Esophagus muscularis mucosa (tissue), 4 donors: ENCODE measurements around the gene DNPH1. TPM values are rescaled to one million over a fixed set of nuclear protein-coding genes. Genes with fewer than 3 reads are reported as not detected.

ENCODE experiments used
- DNase-seq: peaks from one replicate; pipeline ENCODE4 v3.0.0-alpha.2; 2017; ENCODE audit errors: extremely low spot score
- H3K27ac ChIP-seq, 4 donors: fragments of 200-600 bp; sonication (generic); replicated peaks in 1 of 4; 1 replicate in 3 of 4; 2 replicates in 1 of 4; pipeline ENCODE4 v1.5.1; 2016 to 2019; ENCODE audit warnings: mild to moderate bottlenecking in 1 of 4
- H3K27me3 ChIP-seq, 4 donors: fragments of 200-600 bp; sonication (generic); one replicate each; pipeline versions ENCODE4 v1.5.1 to v1.6.0; 2016 to 2019
- H3K36me3 ChIP-seq, 4 donors: fragments of 200-600 bp; sonication (generic); one replicate each; pipeline ENCODE4 v1.5.1; 2016 to 2019
- H3K4me1 ChIP-seq, 4 donors: fragments of 200-600 bp; sonication (generic); one replicate each; pipeline ENCODE4 v1.5.1; 2016 to 2019
- H3K4me3 ChIP-seq, 4 donors: fragments of 200-600 bp; sonication (generic); 1 replicate in 2 of 4; 2 replicates in 2 of 4; pipeline ENCODE4 v1.5.1; 2016 to 2019; ENCODE audit warnings: mild to moderate bottlenecking in 4 of 4, moderate library complexity in 1 of 4
- H3K9me3 ChIP-seq, 4 donors: fragments of 200-600 bp; sonication (generic); 1 replicate in 3 of 4; 2 replicates in 1 of 4; pipeline ENCODE4 v1.5.1; 2016 to 2019
- EP300 ChIP-seq: sonication (generic); formaldehyde crosslinking; IDR thresholded peaks from one replicate; pipeline ENCODE4 v1.6.1; 2017; ENCODE audit warnings: antibody characterized with exemption
- POLR2A ChIP-seq: fragments of 450-650 bp; IDR thresholded peaks from one replicate; pipeline ENCODE4 v1.6.1; 2017; ENCODE audit warnings: antibody characterized with exemption, moderate library complexity, mild to moderate bottlenecking, low read depth
- POLR2AphosphoS5 ChIP-seq, 2 donors: sonication (generic); formaldehyde crosslinking; IDR thresholded peaks; one replicate each; pipeline ENCODE4 v1.6.1; 2017; ENCODE audit warnings: antibody characterized with exemption in 2 of 2
- WGBS: methylation state at CpG from one replicate; pipeline ENCODE4 v1.1.5; 2018; 5-methylcytosine and 5-hydroxymethylcytosine counted together
- intact Hi-C: fragments of 100-400 bp; cut with DNase I; formaldehyde crosslinking; loops from one replicate; pipeline ENCODE4 v1.15.1; 2023
- total RNA-seq, 4 donors: library from RNA; depleted of rRNA; stranded (reverse); fragments of >200 nt; gene quantifications; one replicate each; pipeline versions ENCODE4 v1.1.0 to v1.2.1, GENCODE V29; 2016
- TF ChIP-seq, protein P1 (sequence below), 3 experiments: fragments of 200-600 bp in 2 of 3; fragments of 450-650 bp in 1 of 3; sonication (generic) in 2 of 3; IDR thresholded peaks; one replicate each; pipeline ENCODE4 v1.5.1; 2017 to 2019; ENCODE audit warnings: antibody characterized with exemption in 3 of 3, mild to moderate bottlenecking in 2 of 3, moderate library complexity in 1 of 3

The DNPH1 gene
- total RNA-seq, 4 donors from 2014 or later: 60.5 to 70.2 (median 65.3) TPM

- peaks cover 0 to 6% (median 0%) of the 10 kb centered on the region in 4 donors for H3K9me3 ChIP-seq
- intact Hi-C loops: no loop called here
- DNase-seq: no peak
- no peak overlapping the region for H3K4me3 ChIP-seq
- peaks cover 0 to 6% (median 0%) of the 10 kb centered on the region in 4 donors for H3K4me1 ChIP-seq
- 78% methylated on average over 1 of the region's 1 CpG for WGBS
- no peak for TF ChIP-seq POLR2AphosphoS5 (IDR thresholded peaks at IDR 0.05)
- TF ChIP-seq EP300: no peak
- TF ChIP-seq, protein P1, sequence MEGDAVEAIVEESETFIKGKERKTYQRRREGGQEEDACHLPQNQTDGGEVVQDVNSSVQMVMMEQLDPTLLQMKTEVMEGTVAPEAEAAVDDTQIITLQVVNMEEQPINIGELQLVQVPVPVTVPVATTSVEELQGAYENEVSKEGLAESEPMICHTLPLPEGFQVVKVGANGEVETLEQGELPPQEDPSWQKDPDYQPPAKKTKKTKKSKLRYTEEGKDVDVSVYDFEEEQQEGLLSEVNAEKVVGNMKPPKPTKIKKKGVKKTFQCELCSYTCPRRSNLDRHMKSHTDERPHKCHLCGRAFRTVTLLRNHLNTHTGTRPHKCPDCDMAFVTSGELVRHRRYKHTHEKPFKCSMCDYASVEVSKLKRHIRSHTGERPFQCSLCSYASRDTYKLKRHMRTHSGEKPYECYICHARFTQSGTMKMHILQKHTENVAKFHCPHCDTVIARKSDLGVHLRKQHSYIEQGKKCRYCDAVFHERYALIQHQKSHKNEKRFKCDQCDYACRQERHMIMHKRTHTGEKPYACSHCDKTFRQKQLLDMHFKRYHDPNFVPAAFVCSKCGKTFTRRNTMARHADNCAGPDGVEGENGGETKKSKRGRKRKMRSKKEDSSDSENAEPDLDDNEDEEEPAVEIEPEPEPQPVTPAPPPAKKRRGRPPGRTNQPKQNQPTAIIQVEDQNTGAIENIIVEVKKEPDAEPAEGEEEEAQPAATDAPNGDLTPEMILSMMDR (IDR thresholded peaks at IDR 0.05): no peak
- TF ChIP-seq POLR2A: no peak
- peaks cover 0 to 81% (median 15%) of the 10 kb centered on the region in 4 donors for H3K27me3 ChIP-seq
- no peak overlapping the region for H3K27ac ChIP-seq
- no peaks in the 10 kb centered on the region for H3K36me3 ChIP-seq
These were observed 11.7 kb upstream of the DNPH1 start for GRCh38 chr6:43240950-43241349.

DNA sequence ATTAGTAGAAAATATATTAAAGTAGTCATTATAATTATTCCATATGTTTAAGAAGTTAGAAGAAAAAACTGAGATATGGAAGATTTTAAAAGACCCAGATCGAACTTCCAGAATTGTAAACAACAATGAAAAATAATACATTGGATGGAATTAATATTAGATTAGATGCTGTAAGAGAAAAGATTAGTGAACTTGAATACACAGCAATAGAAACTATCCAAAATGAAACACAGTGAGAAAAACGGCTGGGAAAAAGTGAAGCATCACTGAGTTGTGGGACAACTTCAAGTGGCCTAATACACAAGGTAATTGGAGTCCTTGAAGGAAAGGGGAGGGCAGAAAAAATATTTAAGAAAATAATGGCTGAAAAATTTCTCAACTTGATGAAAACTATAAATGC lies 9.8 kb upstream of the DNPH1 start:
- no peaks in the 10 kb centered on the region for H3K36me3 ChIP-seq
- H3K4me3 ChIP-seq: no peak overlapping the region
- H3K4me1 ChIP-seq: peaks cover 0 to 6% (median 0%) of the 10 kb centered on the region in 4 donors
- DNase-seq: no peak
- H3K27ac ChIP-seq: no peak overlapping the region
- WGBS: 63% methylated on average over 2 of the region's 2 CpGs
- intact Hi-C loops: no loop called here
- no peak for TF ChIP-seq POLR2AphosphoS5 (IDR thresholded peaks at IDR 0.05)
- no peak for TF ChIP-seq POLR2A
- TF ChIP-seq EP300: no peak
- TF ChIP-seq, protein P1 (IDR thresholded peaks at IDR 0.05): no peak
- peaks cover 0 to 63% (median 15%) of the 10 kb centered on the region in 4 donors for H3K27me3 ChIP-seq
- H3K9me3 ChIP-seq: peaks cover 0 to 6% (median 0%) of the 10 kb centered on the region in 4 donors

DNA sequence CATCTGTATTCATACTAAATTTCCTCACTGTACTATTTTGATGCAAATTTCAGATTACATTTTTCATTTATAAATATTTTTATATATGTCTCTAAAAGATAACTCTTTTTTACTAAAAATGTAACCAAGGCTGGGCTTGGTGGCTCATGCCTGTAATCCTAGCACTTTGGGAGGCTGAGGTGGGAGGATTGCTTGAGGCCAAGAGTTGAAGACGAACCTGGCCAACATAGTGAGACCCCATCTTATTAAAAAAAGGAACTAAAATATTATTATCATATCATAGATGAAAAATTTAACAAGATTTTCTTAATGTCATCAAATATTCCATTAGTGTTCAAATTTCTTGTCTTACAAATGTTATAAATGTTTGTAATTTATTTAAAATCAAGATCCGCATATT lies 6.6 kb upstream of the DNPH1 start:
- Histone ChIP-seq H3K9me3 (peaks cover 0 to 6% (median 0%) of the 10 kb centered on the region in 4 donors), H3K4me3 (no peak overlapping the region), H3K4me1 (no peaks in the 10 kb centered on the region), H3K36me3 (no peaks in the 10 kb centered on the region), H3K27ac (no peak overlapping the region), H3K27me3 (peaks cover 0 to 31% (median 0%) of the 10 kb centered on the region in 4 donors)
- TF ChIP-seq POLR2A: no peak
- no peak for TF ChIP-seq EP300
- TF ChIP-seq, protein P1 (IDR thresholded peaks at IDR 0.05): no peak
- TF ChIP-seq POLR2AphosphoS5 (IDR thresholded peaks at IDR 0.05): no peak
- no peak for DNase-seq
- intact Hi-C loops: no loop called here
- 90% methylated on average over 2 of the region's 2 CpGs for WGBS

GRCh38 chr6:43231735-43232450 lies 2.6 kb upstream of the DNPH1 start:
- Histone ChIP-seq H3K4me3 (no peak overlapping the region), H3K9me3 (no peaks in the 10 kb centered on the region), H3K27me3 (peaks cover 0 to 1% (median 0%) of the 10 kb centered on the region in 4 donors), H3K27ac (no peak overlapping the region), H3K4me1 (peaks cover 5 to 16% (median 14%) of the 10 kb centered on the region in 4 donors), H3K36me3 (no peaks in the 10 kb centered on the region)
- TF ChIP-seq POLR2AphosphoS5 (IDR thresholded peaks at IDR 0.05): no peak
- no peak for TF ChIP-seq POLR2A
- TF ChIP-seq, protein P1 (IDR thresholded peaks at IDR 0.05): no peak
- no peak for TF ChIP-seq EP300
- intact Hi-C loops: no loop called here
- no peak for DNase-seq
- WGBS: 74% methylated on average over 3 of the region's 3 CpGs
